Fibroblast of villous mesenchyme (primary cell): ENCODE data around the gene NELFCD. TPM values are rescaled to one million over a fixed set of nuclear protein-coding genes. Genes with fewer than 3 reads are reported as not detected.
A peak's percentile ranks its signal among the peaks of the same experiment; 100 is the strongest.
"Not testable (repeated sequence)": the region's sequence is repeated elsewhere in the genome, so short reads cannot be mapped to it uniquely, and the experiment has no call there.

ENCODE experiments used
- DNase-seq: peaks from one replicate; pipeline ENCODE4 v3.0.0-alpha.2; 2010; ENCODE audit warnings: low read depth
- H3K4me3 ChIP-seq: 2 replicates; pipeline ENCODE4 v1.5.1; 2011; ENCODE audit warnings: low read depth, mild to moderate bottlenecking, low read length
- total RNA-seq: library from RNA; depleted of rRNA; stranded (reverse); fragments of >200 nt; gene quantifications from 2 replicates; pipeline ENCODE4 v1.2.3, GENCODE V29; 2012
- TF ChIP-seq, protein P1 (sequence below): IDR thresholded peaks from 2 replicates; pipeline ENCODE4 v1.5.1; 2012; ENCODE audit warnings: low read depth, mild to moderate bottlenecking, low read length; ENCODE audit not compliant: insufficient read depth

The NELFCD gene
- total RNA-seq, 1 donor, result 38.9 TPM

GRCh38 chr20:58982406-58983114 is 1.5 kb downstream of the NELFCD start:
- DNase-seq, result no peak
- peak overlapping the region; percentile 77 for H3K4me3 ChIP-seq
- TF ChIP-seq, protein P1, sequence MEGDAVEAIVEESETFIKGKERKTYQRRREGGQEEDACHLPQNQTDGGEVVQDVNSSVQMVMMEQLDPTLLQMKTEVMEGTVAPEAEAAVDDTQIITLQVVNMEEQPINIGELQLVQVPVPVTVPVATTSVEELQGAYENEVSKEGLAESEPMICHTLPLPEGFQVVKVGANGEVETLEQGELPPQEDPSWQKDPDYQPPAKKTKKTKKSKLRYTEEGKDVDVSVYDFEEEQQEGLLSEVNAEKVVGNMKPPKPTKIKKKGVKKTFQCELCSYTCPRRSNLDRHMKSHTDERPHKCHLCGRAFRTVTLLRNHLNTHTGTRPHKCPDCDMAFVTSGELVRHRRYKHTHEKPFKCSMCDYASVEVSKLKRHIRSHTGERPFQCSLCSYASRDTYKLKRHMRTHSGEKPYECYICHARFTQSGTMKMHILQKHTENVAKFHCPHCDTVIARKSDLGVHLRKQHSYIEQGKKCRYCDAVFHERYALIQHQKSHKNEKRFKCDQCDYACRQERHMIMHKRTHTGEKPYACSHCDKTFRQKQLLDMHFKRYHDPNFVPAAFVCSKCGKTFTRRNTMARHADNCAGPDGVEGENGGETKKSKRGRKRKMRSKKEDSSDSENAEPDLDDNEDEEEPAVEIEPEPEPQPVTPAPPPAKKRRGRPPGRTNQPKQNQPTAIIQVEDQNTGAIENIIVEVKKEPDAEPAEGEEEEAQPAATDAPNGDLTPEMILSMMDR, result no peak

DNA sequence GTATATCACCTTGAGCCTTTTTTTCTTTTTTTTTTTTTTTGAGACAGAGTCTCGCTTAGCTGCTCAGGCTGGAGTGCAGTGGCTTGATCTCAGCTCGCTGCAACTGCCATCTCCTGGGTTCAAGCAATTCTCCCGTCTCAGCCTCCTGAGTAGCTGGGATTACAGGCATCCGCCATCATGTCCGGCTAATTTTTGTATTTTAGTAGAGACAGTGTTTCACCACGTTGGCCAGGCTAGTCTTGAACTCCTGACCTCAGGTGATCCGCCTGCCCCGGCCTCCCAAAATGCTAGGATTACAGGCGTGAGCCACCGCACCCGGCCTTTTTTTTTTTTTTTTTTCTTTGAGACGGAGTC is 2.0 kb downstream of the NELFCD start:
- DNase-seq, H3K4me3 ChIP-seq: not testable (repeated sequence)

- TF ChIP-seq, protein P1, result no peak
- H3K4me3 ChIP-seq, result no peak overlapping the region
- DNase-seq, result no peak
Measured at GRCh38 chr20:58984691-58985090, 3.6 kb downstream of the NELFCD start.

GRCh38 chr20:58985656-58986055 is 4.6 kb downstream of the NELFCD start:
- DNase-seq, result peak; percentile 10
- TF ChIP-seq, protein P1, result no peak
- no peak overlapping the region for H3K4me3 ChIP-seq

GRCh38 chr20:58986286-58986967 is 5.4 kb downstream of the NELFCD start:
- DNase-seq, result no peak
- no peak overlapping the region for H3K4me3 ChIP-seq
- TF ChIP-seq, protein P1, result no peak

DNA sequence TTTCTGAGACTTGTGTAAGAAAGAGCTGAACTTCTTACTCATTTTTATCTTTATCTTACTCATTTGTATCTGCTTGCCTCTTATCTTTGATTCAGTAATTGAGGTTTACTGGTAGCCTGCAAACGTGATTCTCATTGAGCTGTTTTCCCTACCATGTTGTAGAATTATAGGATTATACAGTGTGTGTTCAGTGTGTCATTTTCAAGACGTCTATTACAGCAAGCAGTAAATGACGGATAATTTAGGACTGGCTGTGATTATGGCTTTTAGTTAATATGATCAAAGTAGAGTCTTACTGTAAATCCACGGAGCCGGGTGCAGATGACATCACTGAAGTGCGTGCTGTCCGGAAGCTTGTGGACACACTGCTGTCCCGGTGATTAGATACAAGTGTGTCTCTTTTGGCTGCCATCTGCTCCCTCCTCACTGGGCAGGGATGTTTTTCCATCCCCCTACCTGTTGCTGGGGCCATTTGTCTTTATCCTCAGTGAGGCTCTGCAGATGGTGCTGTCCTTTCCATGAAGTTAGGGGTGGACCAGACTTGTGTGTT is 6.0 kb downstream of the NELFCD start:
- TF ChIP-seq, protein P1, result no peak
- no peak overlapping the region for H3K4me3 ChIP-seq
- no peak for DNase-seq

DNA sequence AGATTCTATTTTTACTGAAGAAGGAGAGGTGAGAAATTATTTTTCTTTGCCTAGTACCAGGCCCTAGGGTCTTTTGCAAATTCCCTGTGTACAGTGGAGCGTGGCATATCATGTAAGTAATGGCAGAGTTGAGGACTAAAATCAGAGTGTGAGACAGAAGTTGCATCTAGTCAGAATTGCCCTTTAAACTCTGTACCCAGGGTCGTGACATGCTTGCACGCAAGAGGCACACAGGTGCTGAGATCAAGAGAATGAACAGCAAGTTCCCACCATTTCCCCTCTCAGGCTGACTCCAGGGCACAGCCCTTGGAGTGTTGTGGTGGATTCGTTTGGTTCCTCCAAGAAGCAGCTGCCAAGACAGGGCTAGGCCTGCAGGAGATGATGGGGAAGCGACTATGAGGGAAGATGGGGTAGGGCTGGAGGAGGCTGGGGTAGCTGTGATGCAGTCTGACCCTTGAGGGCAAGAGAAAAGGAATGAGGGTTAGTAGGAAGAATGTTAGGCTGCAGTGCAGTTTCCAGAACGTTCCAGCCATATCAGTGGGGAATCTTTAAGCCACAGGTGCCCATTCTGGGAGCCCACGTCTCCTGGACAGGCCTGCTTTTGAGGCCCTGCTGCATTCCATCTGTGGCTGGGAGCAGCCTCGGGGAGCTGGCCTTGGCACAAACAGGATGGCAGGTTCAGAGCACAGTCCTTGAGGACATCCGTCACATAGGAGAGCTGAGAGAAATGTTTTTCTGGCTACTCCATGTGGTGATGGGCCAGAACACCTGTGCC is 6.9 kb downstream of the NELFCD start:
- H3K4me3 ChIP-seq, result no peak overlapping the region
- TF ChIP-seq, protein P1, result no peak
- no peak for DNase-seq
